ENCODE results near the gene GGTA1.

The GGTA1 gene

GRCh38 chr9:121498487-121499176 lies 1.0 kb downstream of the GGTA1 start:
- Histone ChIP-seq H3K9me3 (ENCODE audit: low read length) (no peaks in the 10 kb centered on the region), H3K4me1 (ENCODE audit: insufficient read depth, low read length) (peaks cover 19% of the 10 kb centered on the region), H3K27ac (ENCODE audit: low read depth, low read length) (no peak overlapping the region), H3K9ac (ENCODE audit: low read length) (peak overlapping the region; percentile 20), H3K4me3 (ENCODE audit: low read depth in 1 of 2, low read length in 2 of 2) (peak overlapping the region; percentile 62 to 83), H3K27me3 (ENCODE audit: control insufficient read depth in 1 of 2, insufficient read depth in 2 of 2, low read length in 2 of 2) (peaks cover 0 to 15% of the 10 kb centered on the region in 2 donors), H3K36me3 (ENCODE audit: insufficient read depth, low read length) (no peaks in the 10 kb centered on the region)

- Histone ChIP-seq H3K27ac (ENCODE audit: low read depth, low read length) (no peak overlapping the region), H3K4me1 (ENCODE audit: insufficient read depth, low read length) (peaks cover 19% of the 10 kb centered on the region), H3K4me3 (ENCODE audit: low read depth in 1 of 2, low read length in 2 of 2) (peak overlapping the region in 1 of 2 donors; percentile 83), H3K27me3 (ENCODE audit: control insufficient read depth in 1 of 2, insufficient read depth in 2 of 2, low read length in 2 of 2) (peaks cover 0 to 15% of the 10 kb centered on the region in 2 donors), H3K36me3 (ENCODE audit: insufficient read depth, low read length) (no peaks in the 10 kb centered on the region), H3K9ac (ENCODE audit: low read length) (no peak overlapping the region), H3K9me3 (ENCODE audit: low read length) (no peaks in the 10 kb centered on the region)
These were observed 1.5 kb downstream of the GGTA1 start for GRCh38 chr9:121498150-121498486.

- peaks cover 19% of the 10 kb centered on the region for H3K4me1 ChIP-seq (ENCODE audit: insufficient read depth, low read length)
- H3K4me3 ChIP-seq (ENCODE audit: low read depth in 1 of 2, low read length in 2 of 2): no peak overlapping the region
- peaks cover 0 to 15% of the 10 kb centered on the region in 2 donors for H3K27me3 ChIP-seq (ENCODE audit: control insufficient read depth in 1 of 2, insufficient read depth in 2 of 2, low read length in 2 of 2)
- no peaks in the 10 kb centered on the region for H3K36me3 ChIP-seq (ENCODE audit: insufficient read depth, low read length)
- no peak overlapping the region for H3K27ac ChIP-seq (ENCODE audit: low read depth, low read length)
- no peaks in the 10 kb centered on the region for H3K9me3 ChIP-seq (ENCODE audit: low read length)
- no peak overlapping the region for H3K9ac ChIP-seq (ENCODE audit: low read length)
These were observed 3.7 kb downstream of the GGTA1 start for GRCh38 chr9:121495976-121496375.

GRCh38 chr9:121494192-121494591 lies 5.5 kb downstream of the GGTA1 start:
- H3K9me3 ChIP-seq (ENCODE audit: low read length): no peaks in the 10 kb centered on the region
- H3K4me1 ChIP-seq (ENCODE audit: insufficient read depth, low read length): peaks cover 10% of the 10 kb centered on the region
- H3K36me3 ChIP-seq (ENCODE audit: insufficient read depth, low read length): no peaks in the 10 kb centered on the region
- no peak overlapping the region for H3K9ac ChIP-seq (ENCODE audit: low read length)
- no peak overlapping the region for H3K27ac ChIP-seq (ENCODE audit: low read depth, low read length)
- no peak overlapping the region for H3K4me3 ChIP-seq (ENCODE audit: low read depth in 1 of 2, low read length in 2 of 2)
- peaks cover 0 to 11% of the 10 kb centered on the region in 2 donors for H3K27me3 ChIP-seq (ENCODE audit: control insufficient read depth in 1 of 2, insufficient read depth in 2 of 2, low read length in 2 of 2)

- no peak overlapping the region for H3K9ac ChIP-seq (ENCODE audit: low read length)
- no peak overlapping the region for H3K4me3 ChIP-seq (ENCODE audit: low read depth in 1 of 2, low read length in 2 of 2)
- no peaks in the 10 kb centered on the region for H3K9me3 ChIP-seq (ENCODE audit: low read length)
- H3K36me3 ChIP-seq (ENCODE audit: insufficient read depth, low read length): no peaks in the 10 kb centered on the region
- H3K27me3 ChIP-seq (ENCODE audit: control insufficient read depth in 1 of 2, insufficient read depth in 2 of 2, low read length in 2 of 2): no peaks in the 10 kb centered on the region
- H3K27ac ChIP-seq (ENCODE audit: low read depth, low read length): no peak overlapping the region
- H3K4me1 ChIP-seq (ENCODE audit: insufficient read depth, low read length): no peaks in the 10 kb centered on the region
These were observed 8.5 kb downstream of the GGTA1 start for GRCh38 chr9:121491111-121491510.

- Histone ChIP-seq H3K4me3 (ENCODE audit: low read depth in 1 of 2, low read length in 2 of 2) (no peak overlapping the region), H3K9me3 (ENCODE audit: low read length) (no peaks in the 10 kb centered on the region), H3K9ac (ENCODE audit: low read length) (no peak overlapping the region), H3K36me3 (ENCODE audit: insufficient read depth, low read length) (no peaks in the 10 kb centered on the region), H3K27me3 (ENCODE audit: control insufficient read depth in 1 of 2, insufficient read depth in 2 of 2, low read length in 2 of 2) (no peaks in the 10 kb centered on the region), H3K4me1 (ENCODE audit: insufficient read depth, low read length) (no peaks in the 10 kb centered on the region), H3K27ac (ENCODE audit: low read depth, low read length) (no peak overlapping the region)
These were observed 10.3 kb downstream of the GGTA1 start for GRCh38 chr9:121489344-121489743.

GRCh38 chr9:121486043-121486442 lies 13.6 kb downstream of the GGTA1 start:
- no peaks in the 10 kb centered on the region for H3K36me3 ChIP-seq (ENCODE audit: insufficient read depth, low read length)
- no peaks in the 10 kb centered on the region for H3K9me3 ChIP-seq (ENCODE audit: low read length)
- no peak overlapping the region for H3K27ac ChIP-seq (ENCODE audit: low read depth, low read length)
- H3K4me3 ChIP-seq (ENCODE audit: low read depth in 1 of 2, low read length in 2 of 2): no peak overlapping the region
- peaks cover 6% of the 10 kb centered on the region for H3K4me1 ChIP-seq (ENCODE audit: insufficient read depth, low read length)
- H3K9ac ChIP-seq (ENCODE audit: low read length): no peak overlapping the region
- no peaks in the 10 kb centered on the region for H3K27me3 ChIP-seq (ENCODE audit: control insufficient read depth in 1 of 2, insufficient read depth in 2 of 2, low read length in 2 of 2)

GRCh38 chr9:121485623-121486022 lies 14.0 kb downstream of the GGTA1 start:
- no peaks in the 10 kb centered on the region for H3K9me3 ChIP-seq (ENCODE audit: low read length)
- H3K4me3 ChIP-seq (ENCODE audit: low read depth in 1 of 2, low read length in 2 of 2): no peak overlapping the region
- H3K36me3 ChIP-seq (ENCODE audit: insufficient read depth, low read length): no peaks in the 10 kb centered on the region
- H3K4me1 ChIP-seq (ENCODE audit: insufficient read depth, low read length): peaks cover 6% of the 10 kb centered on the region
- H3K27me3 ChIP-seq (ENCODE audit: control insufficient read depth in 1 of 2, insufficient read depth in 2 of 2, low read length in 2 of 2): no peaks in the 10 kb centered on the region
- H3K27ac ChIP-seq (ENCODE audit: low read depth, low read length): no peak overlapping the region
- H3K9ac ChIP-seq (ENCODE audit: low read length): no peak overlapping the region

GRCh38 chr9:121484651-121485446 lies 14.8 kb downstream of the GGTA1 start:
- Histone ChIP-seq H3K9ac (ENCODE audit: low read length) (no peak overlapping the region), H3K27me3 (ENCODE audit: control insufficient read depth in 1 of 2, insufficient read depth in 2 of 2, low read length in 2 of 2) (no peaks in the 10 kb centered on the region), H3K4me1 (ENCODE audit: insufficient read depth, low read length) (peaks cover 6% of the 10 kb centered on the region), H3K27ac (ENCODE audit: low read depth, low read length) (no peak overlapping the region), H3K9me3 (ENCODE audit: low read length) (no peaks in the 10 kb centered on the region), H3K36me3 (ENCODE audit: insufficient read depth, low read length) (no peaks in the 10 kb centered on the region), H3K4me3 (ENCODE audit: low read depth in 1 of 2, low read length in 2 of 2) (no peak overlapping the region)

GRCh38 chr9:121483473-121484031 lies 16.1 kb downstream of the GGTA1 start:
- Histone ChIP-seq H3K36me3 (ENCODE audit: insufficient read depth, low read length) (no peaks in the 10 kb centered on the region), H3K9me3 (ENCODE audit: low read length) (no peaks in the 10 kb centered on the region), H3K9ac (ENCODE audit: low read length) (no peak overlapping the region), H3K4me3 (ENCODE audit: low read depth in 1 of 2, low read length in 2 of 2) (no peak overlapping the region), H3K27me3 (ENCODE audit: control insufficient read depth in 1 of 2, insufficient read depth in 2 of 2, low read length in 2 of 2) (no peaks in the 10 kb centered on the region), H3K4me1 (ENCODE audit: insufficient read depth, low read length) (peaks cover 18% of the 10 kb centered on the region), H3K27ac (ENCODE audit: low read depth, low read length) (no peak overlapping the region)

GRCh38 chr9:121483049-121483448 lies 16.6 kb downstream of the GGTA1 start:
- no peaks in the 10 kb centered on the region for H3K9me3 ChIP-seq (ENCODE audit: low read length)
- peaks cover 21% of the 10 kb centered on the region for H3K4me1 ChIP-seq (ENCODE audit: insufficient read depth, low read length)
- H3K27me3 ChIP-seq (ENCODE audit: control insufficient read depth in 1 of 2, insufficient read depth in 2 of 2, low read length in 2 of 2): no peaks in the 10 kb centered on the region
- H3K36me3 ChIP-seq (ENCODE audit: insufficient read depth, low read length): no peaks in the 10 kb centered on the region
- no peak overlapping the region for H3K27ac ChIP-seq (ENCODE audit: low read depth, low read length)
- no peak overlapping the region for H3K4me3 ChIP-seq (ENCODE audit: low read depth in 1 of 2, low read length in 2 of 2)
- no peak overlapping the region for H3K9ac ChIP-seq (ENCODE audit: low read length)

Measured in muscle layer of colon (tissue), 2 donors.